IMR-90 (cell line): Measurements from ENCODE around the gene HES7. TPM values are rescaled to one million over a fixed set of nuclear protein-coding genes. Genes with fewer than 3 reads are reported as not detected.

Source experiments
- ATAC-seq: fragments of 200-7000 bp; cut with Tn5 transposase; 2 replicates; pipeline ENCODE4 v1.9.1; 2020; ENCODE audit warnings: low read depth, mild to moderate bottlenecking, moderate library complexity
- BruUV-seq: library from RNA; stranded (reverse); fragments of 400-500 nt; replicated peaks from 2 replicates; lab custom pipeline; 2021; lab: Mats Ljungman, UMichigan
- CTCF ChIA-PET: fragments of 300-600 bp; formaldehyde crosslinking; extraction: SDS; loops from one replicate; lab custom pipeline; 2021; ENCODE audit warnings: antibody characterized with exemption; lab: Yijun Ruan, JAX
- POLR2A ChIA-PET: fragments of 300-600 bp; sonication (Branson Sonifier 250); formaldehyde crosslinking; loops from one replicate; lab custom pipeline; 2022; ENCODE audit warnings: antibody characterized with exemption; ENCODE audit not compliant: unreplicated experiment; lab: Charles Lee
- DNase-seq: peaks from one replicate; pipeline ENCODE4 v3.0.0; 2013
- H2AFZ ChIP-seq: replicated peaks from 2 replicates; pipeline ENCODE3; 2013; ENCODE audit warnings: low read length, mild to moderate bottlenecking; ENCODE audit not compliant: poor library complexity
- H2AK5ac ChIP-seq: 2 replicates; pipeline ENCODE4 v1.6.1; 2013; ENCODE audit warnings: low read depth, low read length, inconsistent platforms
- H2AK9ac ChIP-seq: replicated peaks from 2 replicates; pipeline ENCODE3; 2013; ENCODE audit warnings: mild to moderate bottlenecking, low read depth, low read length, moderate library complexity; ENCODE audit not compliant: poor library complexity
- H2BK120ac ChIP-seq: 2 replicates; pipeline ENCODE4 v1.6.1; 2013; ENCODE audit warnings: low read depth, low read length, inconsistent platforms
- H2BK15ac ChIP-seq: 3 replicates; pipeline ENCODE4 v1.6.1; 2013; ENCODE audit warnings: low read depth, low read length, inconsistent platforms
- H2BK20ac ChIP-seq: 2 replicates; pipeline ENCODE4 v1.6.1; 2013; ENCODE audit warnings: low read depth, mild to moderate bottlenecking, inconsistent platforms, low read length, moderate library complexity
- H2BK5ac ChIP-seq: 2 replicates; pipeline ENCODE4 v1.6.1; 2013; ENCODE audit warnings: mild to moderate bottlenecking, low read depth, low read length, inconsistent platforms; ENCODE audit not compliant: poor library complexity, severe bottlenecking
- H3K14ac ChIP-seq: replicated peaks from 2 replicates; pipeline ENCODE4 v1.6.1; 2013; ENCODE audit warnings: low read depth, low read length, inconsistent platforms
- H3K18ac ChIP-seq: 2 replicates; pipeline ENCODE4 v1.6.1; 2013; ENCODE audit warnings: low read depth, low read length, control low read depth
- H3K23ac ChIP-seq: 2 replicates; pipeline ENCODE4 v1.6.1; 2013; ENCODE audit warnings: low read depth, low read length, inconsistent platforms
- H3K27ac ChIP-seq: 2 replicates; pipeline ENCODE4 v1.5.1; 2013; ENCODE audit warnings: mild to moderate bottlenecking, control low read depth, low read length; ENCODE audit not compliant: insufficient read depth
- H3K27me3 ChIP-seq: 2 replicates; pipeline ENCODE4 v1.6.1; 2013; ENCODE audit warnings: low read length; ENCODE audit not compliant: control insufficient read depth, insufficient read depth
- H3K36me3 ChIP-seq: 2 replicates; pipeline ENCODE4 v1.6.1; 2013; ENCODE audit warnings: low read length, mixed read lengths; ENCODE audit not compliant: control insufficient read depth, insufficient read depth
- H3K4ac ChIP-seq: 2 replicates; pipeline ENCODE4 v1.6.1; 2013; ENCODE audit warnings: low read depth, low read length, inconsistent platforms
- H3K4me1 ChIP-seq: 2 replicates; pipeline ENCODE4 v1.6.1; 2013; ENCODE audit warnings: low read length, mixed read lengths; ENCODE audit not compliant: control insufficient read depth, insufficient read depth
- H3K4me2 ChIP-seq: 2 replicates; pipeline ENCODE4 v1.6.1; 2013; ENCODE audit warnings: low read depth, mild to moderate bottlenecking, control low read depth, low read length, moderate library complexity
- H3K4me3 ChIP-seq: 2 replicates; pipeline ENCODE4 v1.5.1; 2013; ENCODE audit warnings: low read depth, mild to moderate bottlenecking, control low read depth, low read length, moderate library complexity; ENCODE audit not compliant: insufficient read depth
- H3K56ac ChIP-seq: 2 replicates; pipeline ENCODE4 v1.6.1; 2013; ENCODE audit warnings: low read length, inconsistent platforms; ENCODE audit not compliant: insufficient read depth; ENCODE audit errors: extremely low read depth
- H3K79me1 ChIP-seq, 2 experiments: 2 replicates each; pipeline ENCODE4 v1.6.1; 2013; ENCODE audit warnings: low read length in 2 of 2, inconsistent platforms in 1 of 2, low read depth in 1 of 2
- H3K9ac ChIP-seq: 2 replicates; pipeline ENCODE4 v1.6.1; 2013; ENCODE audit warnings: low read depth, low read length, control low read depth
- H3K9me1 ChIP-seq: 2 replicates; pipeline ENCODE4 v1.6.1; 2013; ENCODE audit warnings: low read length, inconsistent platforms; ENCODE audit not compliant: insufficient read depth
- H3K9me3 ChIP-seq: 2 replicates; pipeline ENCODE4 v1.6.1; 2013; ENCODE audit warnings: low read length; ENCODE audit not compliant: control insufficient read depth, insufficient read depth
- H4K20me1 ChIP-seq: 2 replicates; pipeline ENCODE4 v1.6.1; 2013; ENCODE audit warnings: low read length, inconsistent platforms; ENCODE audit not compliant: insufficient read depth
- H4K5ac ChIP-seq: 2 replicates; pipeline ENCODE4 v1.6.1; 2013; ENCODE audit warnings: mild to moderate bottlenecking, low read depth, low read length, control low read depth
- H4K8ac ChIP-seq, 2 experiments: 2 replicates each; pipeline ENCODE4 v1.6.1; 2013; ENCODE audit warnings: low read depth in 2 of 2, low read length in 2 of 2, control low read depth in 1 of 2, inconsistent platforms in 1 of 2
- H4K91ac ChIP-seq: 2 replicates; pipeline ENCODE4 v1.6.1; 2013; ENCODE audit warnings: low read depth, low read length, inconsistent platforms; ENCODE audit not compliant: insufficient read depth
- BHLHE40 ChIP-seq: fragments of 150-350 bp; IDR thresholded peaks from 2 replicates; pipeline ENCODE4 v1.6.1; 2016; ENCODE audit warnings: mild to moderate bottlenecking, low read depth, low read length
- CEBPB ChIP-seq: IDR thresholded peaks from 2 replicates; pipeline ENCODE4 v1.6.1; 2012; ENCODE audit warnings: low read depth, low read length, improper control_type of control experiment
- CHD1 ChIP-seq: IDR thresholded peaks from 2 replicates; pipeline ENCODE4 v1.6.1; 2012; ENCODE audit warnings: low read depth, low read length, improper control_type of control experiment
- FOS ChIP-seq: fragments of 150-350 bp; IDR thresholded peaks from 2 replicates; pipeline ENCODE4 v1.6.1; 2016; ENCODE audit warnings: low read depth, low read length
- MAFK ChIP-seq: IDR thresholded peaks from 2 replicates; pipeline ENCODE4 v1.6.1; 2012; ENCODE audit warnings: low read depth, low read length, improper control_type of control experiment
- MAZ ChIP-seq: IDR thresholded peaks from 2 replicates; pipeline ENCODE4 v1.6.1; 2012; ENCODE audit warnings: low read depth, mild to moderate bottlenecking, low read length, improper control_type of control experiment, moderate library complexity, borderline replicate concordance
- MXI1 ChIP-seq: IDR thresholded peaks from 2 replicates; pipeline ENCODE4 v1.6.1; 2012; ENCODE audit warnings: low read depth, mild to moderate bottlenecking, low read length, moderate library complexity, borderline replicate concordance
- NFE2L2 ChIP-seq: fragments of 150-350 bp; IDR thresholded peaks from 2 replicates; pipeline ENCODE4 v1.6.1; 2016; ENCODE audit warnings: low read depth, mild to moderate bottlenecking, low read length
- POLR2A ChIP-seq: IDR thresholded peaks from 2 replicates; pipeline ENCODE4 v1.6.1; 2012; ENCODE audit warnings: mild to moderate bottlenecking, low read depth, low read length
- RCOR1 ChIP-seq: IDR thresholded peaks from 2 replicates; pipeline ENCODE4 v1.6.1; 2012; ENCODE audit warnings: mild to moderate bottlenecking, low read length, improper control_type of control experiment; ENCODE audit not compliant: insufficient replicate concordance
- WGBS, 2 experiments: methylation state at CpG; one replicate each; pipeline versions ENCODE4 v1.1.5 to v1.1.7; 2013; ENCODE audit warnings: missing lambda C conversion rate in 2 of 2; ENCODE audit not compliant: insufficient read length in 1 of 2; ENCODE audit errors: extremely low coverage in 2 of 2; 5-methylcytosine and 5-hydroxymethylcytosine counted together
- dilution Hi-C: fragments of 300-500 bp; cut with HindIII; formaldehyde crosslinking; loops from one replicate; pipeline ENCODE4 v1.14.3; 2018; ENCODE audit warnings: low sequenced_read_pairs; ENCODE audit not compliant: unreplicated experiment
- in situ Hi-C: fragments of 300-500 bp; cut with MboI; formaldehyde crosslinking; loops from 3 replicates; pipeline ENCODE4 v1.14.3; 2019; ENCODE audit warnings: low sequenced_read_pairs, inconsistent platforms, mixed read lengths
- intact Hi-C: fragments of 100-400 bp; cut with micrococcal nuclease; formaldehyde crosslinking; loops from 2 replicates; pipeline ENCODE4 v1.10.0; 2022
- polyA plus RNA-seq, 3 experiments: library from polyadenylated mRNA; depleted of rRNA; stranded (reverse); fragments of >200 nt; gene quantifications; 2 replicates each; pipeline ENCODE4 v1.2.3, GENCODE V29; 2012; ENCODE audit warnings: low replicate concordance in 1 of 3
- total RNA-seq: library from RNA; depleted of rRNA; stranded (reverse); fragments of >200 nt; gene quantifications from 2 replicates; pipeline ENCODE4 v1.2.3, GENCODE V29; 2012
- TF ChIP-seq, protein P1 (sequence below): fragments of 150-350 bp; IDR thresholded peaks from 2 replicates; pipeline ENCODE4 v1.6.1; 2017; ENCODE audit warnings: mild to moderate bottlenecking, antibody characterized with exemption, low read length, low read depth
- TF ChIP-seq, protein P2 (sequence below): fragments of 150-350 bp; IDR thresholded peaks from 2 replicates; pipeline ENCODE4 v1.6.1; 2016; ENCODE audit warnings: low read depth, mild to moderate bottlenecking, low read length, moderate library complexity, borderline replicate concordance

HES7 gene
- total and polyA plus RNA-seq, 2 of the 4 experiments (the other 2 are of a cell fraction): 0.43 TPM; not detected in 1

- TF ChIP-seq CHD1 (peak; percentile 81; the same call in 1 of the 2 replicates), RCOR1 (peak; percentile 51), FOS (peak; percentile 9; the same call in 1 of the 2 replicates)
Measured at GRCh38 chr17:8153957-8154607, 30.2 kb upstream of the HES7 start (continued).

DNA sequence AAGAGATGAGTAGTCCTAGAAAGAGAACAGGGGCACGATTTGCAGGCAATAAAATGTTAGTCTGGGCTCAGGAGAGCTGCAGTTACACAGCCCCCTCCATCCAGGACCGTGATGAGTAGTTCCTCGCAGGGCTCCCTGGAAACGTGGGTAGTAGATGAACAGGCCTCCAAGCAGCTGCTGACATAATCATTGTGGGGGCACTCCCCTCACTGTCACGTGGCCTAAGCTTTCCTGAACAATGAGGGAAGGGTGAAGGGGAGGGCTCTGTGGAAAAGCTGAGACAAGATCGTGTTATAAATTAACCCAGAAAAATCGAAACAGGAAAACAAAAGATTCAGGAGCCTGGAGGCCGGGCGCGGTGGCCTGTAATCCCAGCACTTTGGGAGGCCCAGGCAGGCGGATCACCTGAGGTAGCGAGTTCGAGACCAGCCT, 29.6 kb upstream of the HES7 start:
- ATAC-seq (peak; percentile 1), DNase-seq (peak; percentile 97)
- Histone ChIP-seq H3K27ac (peak overlapping the region; percentile 81), H2AFZ (peak overlapping the region; percentile 7), H3K4ac (peak overlapping the region; percentile 35), H3K9me1 (peaks cover 22% of the 10 kb centered on the region), H3K23ac (no peak overlapping the region; the same call in 1 of the 2 replicates), H3K4me3 (no peak overlapping the region), H3K4me1 (peaks cover 23% of the 10 kb centered on the region), H3K56ac (no peak overlapping the region), H3K18ac (no peak overlapping the region), H4K5ac (no peak overlapping the region), H2BK20ac (no peak overlapping the region), H3K9me3 (no peaks in the 10 kb centered on the region), H3K36me3 (peaks cover 14% of the 10 kb centered on the region), H3K79me1 (peaks cover 3 to 40% of the 10 kb centered on the region in 2 experiments; a peak in 2 of 4 replicates), H3K9ac (no peak overlapping the region), H3K4me2 (no peak overlapping the region), H4K20me1 (peaks cover 11% of the 10 kb centered on the region), H3K27me3 (no peaks in the 10 kb centered on the region), H4K8ac (peak overlapping the region in 1 of 2 experiments; percentile 88; a peak in 1 of 4 replicates), H2BK15ac (no peak overlapping the region), H2AK9ac (no peak overlapping the region), H4K91ac (peak overlapping the region; percentile 9; the same call in 1 of the 2 replicates), H2AK5ac (peak overlapping the region; percentile 90; the same call in 1 of the 2 replicates), H3K14ac (no peak overlapping the region), H2BK5ac (peak overlapping the region; percentile 73), H2BK120ac (no peak overlapping the region)
- ChIA-PET CTCF (no interaction called here), POLR2A (interaction anchor here (1.2 kb wide), 1 partner anchor 20 kb away, joined by 4 read pairs; no protein-coding TSS in a partner anchor)
- in situ Hi-C loops (loop anchor here (25.0 kb wide), 1 partner anchor 916 kb away; the partner anchor contains the start of genes DVL2, GABARAP and PHF23), dilution Hi-C loops (no loop called here), intact Hi-C loops (no loop called here)
- 39% methylated on average over 5 of the region's 13 CpGs; no CpG with 5 or more reads in 1 of the 2 experiments for WGBS, 2 experiments
- BruUV-seq: no TSS peak
- TF ChIP-seq MAZ (peak; percentile 95), MXI1 (peak; percentile 59; the same call in 1 of the 2 replicates), POLR2A (peak; percentile 8; the same call in 1 of the 2 replicates), MAFK (peak; percentile 18; the same call in 1 of the 2 replicates), FOS (peak; percentile 42; the same call in 1 of the 2 replicates), BHLHE40 (peak; percentile 87), CHD1 (no peak), CEBPB (0 out of 2 replicates have a peak, but pooled peaks have one; percentile 11), NFE2L2 (no peak), RCOR1 (no peak)
- TF ChIP-seq, protein P1, sequence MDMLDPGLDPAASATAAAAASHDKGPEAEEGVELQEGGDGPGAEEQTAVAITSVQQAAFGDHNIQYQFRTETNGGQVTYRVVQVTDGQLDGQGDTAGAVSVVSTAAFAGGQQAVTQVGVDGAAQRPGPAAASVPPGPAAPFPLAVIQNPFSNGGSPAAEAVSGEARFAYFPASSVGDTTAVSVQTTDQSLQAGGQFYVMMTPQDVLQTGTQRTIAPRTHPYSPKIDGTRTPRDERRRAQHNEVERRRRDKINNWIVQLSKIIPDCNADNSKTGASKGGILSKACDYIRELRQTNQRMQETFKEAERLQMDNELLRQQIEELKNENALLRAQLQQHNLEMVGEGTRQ: peak; percentile 96
- TF ChIP-seq, protein P2, sequence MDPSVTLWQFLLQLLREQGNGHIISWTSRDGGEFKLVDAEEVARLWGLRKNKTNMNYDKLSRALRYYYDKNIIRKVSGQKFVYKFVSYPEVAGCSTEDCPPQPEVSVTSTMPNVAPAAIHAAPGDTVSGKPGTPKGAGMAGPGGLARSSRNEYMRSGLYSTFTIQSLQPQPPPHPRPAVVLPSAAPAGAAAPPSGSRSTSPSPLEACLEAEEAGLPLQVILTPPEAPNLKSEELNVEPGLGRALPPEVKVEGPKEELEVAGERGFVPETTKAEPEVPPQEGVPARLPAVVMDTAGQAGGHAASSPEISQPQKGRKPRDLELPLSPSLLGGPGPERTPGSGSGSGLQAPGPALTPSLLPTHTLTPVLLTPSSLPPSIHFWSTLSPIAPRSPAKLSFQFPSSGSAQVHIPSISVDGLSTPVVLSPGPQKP: no peak
